ENCODE measurements around the gene TTYH2.

GRCh38 chr17:74262601-74263000 is 49.2 kb downstream of the TTYH2 start:
- no peak for TF ChIP-seq SPI1 (IDR thresholded peaks at IDR 0.05; ENCODE audit: low read depth, low read length)
- TF ChIP-seq TAF1 (IDR thresholded peaks at IDR 0.05; ENCODE audit: low read depth, low read length) = no peak
- no peak for TF ChIP-seq POLR2AphosphoS5 (IDR thresholded peaks at IDR 0.05; ENCODE audit: low read depth, low read length)
- no peak for TF ChIP-seq POLR2A (IDR thresholded peaks at IDR 0.05; ENCODE audit: low read depth, low read length)
- TF ChIP-seq PAX5 (IDR thresholded peaks at IDR 0.05; ENCODE audit: insufficient read depth, low read length, severe bottlenecking) = no peak

All from GM12891 (cell line).